Esophagus muscularis mucosa (tissue), 4 donors: ENCODE data around the gene PSEN1. TPM values are rescaled to one million over a fixed set of nuclear protein-coding genes. Genes with fewer than 3 reads are reported as not detected.

Experiments
- DNase-seq: peaks from one replicate; pipeline ENCODE4 v3.0.0-alpha.2; 2017; ENCODE audit errors: extremely low spot score
- H3K27ac ChIP-seq, 4 donors: fragments of 200-600 bp; sonication (generic); replicated peaks in 1 of 4; 1 replicate in 3 of 4; 2 replicates in 1 of 4; pipeline ENCODE4 v1.5.1; 2016 to 2019; ENCODE audit warnings: mild to moderate bottlenecking in 1 of 4
- H3K27me3 ChIP-seq, 4 donors: fragments of 200-600 bp; sonication (generic); one replicate each; pipeline versions ENCODE4 v1.5.1 to v1.6.0; 2016 to 2019
- H3K36me3 ChIP-seq, 4 donors: fragments of 200-600 bp; sonication (generic); one replicate each; pipeline ENCODE4 v1.5.1; 2016 to 2019
- H3K4me1 ChIP-seq, 4 donors: fragments of 200-600 bp; sonication (generic); one replicate each; pipeline ENCODE4 v1.5.1; 2016 to 2019
- H3K4me3 ChIP-seq, 4 donors: fragments of 200-600 bp; sonication (generic); 1 replicate in 2 of 4; 2 replicates in 2 of 4; pipeline ENCODE4 v1.5.1; 2016 to 2019; ENCODE audit warnings: mild to moderate bottlenecking in 4 of 4, moderate library complexity in 1 of 4
- H3K9me3 ChIP-seq, 4 donors: fragments of 200-600 bp; sonication (generic); 1 replicate in 3 of 4; 2 replicates in 1 of 4; pipeline ENCODE4 v1.5.1; 2016 to 2019
- EP300 ChIP-seq: sonication (generic); formaldehyde crosslinking; IDR thresholded peaks from one replicate; pipeline ENCODE4 v1.6.1; 2017; ENCODE audit warnings: antibody characterized with exemption
- POLR2A ChIP-seq: fragments of 450-650 bp; IDR thresholded peaks from one replicate; pipeline ENCODE4 v1.6.1; 2017; ENCODE audit warnings: antibody characterized with exemption, moderate library complexity, mild to moderate bottlenecking, low read depth
- POLR2AphosphoS5 ChIP-seq, 2 donors: sonication (generic); formaldehyde crosslinking; IDR thresholded peaks; one replicate each; pipeline ENCODE4 v1.6.1; 2017; ENCODE audit warnings: antibody characterized with exemption in 2 of 2
- WGBS: methylation state at CpG from one replicate; pipeline ENCODE4 v1.1.5; 2018; 5-methylcytosine and 5-hydroxymethylcytosine counted together
- intact Hi-C: fragments of 100-400 bp; cut with DNase I; formaldehyde crosslinking; loops from one replicate; pipeline ENCODE4 v1.15.1; 2023
- total RNA-seq, 4 donors: library from RNA; depleted of rRNA; stranded (reverse); fragments of >200 nt; gene quantifications; one replicate each; pipeline versions ENCODE4 v1.1.0 to v1.2.1, GENCODE V29; 2016
- TF ChIP-seq, protein P1 (sequence below), 3 experiments: fragments of 200-600 bp in 2 of 3; fragments of 450-650 bp in 1 of 3; sonication (generic) in 2 of 3; IDR thresholded peaks; one replicate each; pipeline ENCODE4 v1.5.1; 2017 to 2019; ENCODE audit warnings: antibody characterized with exemption in 3 of 3, mild to moderate bottlenecking in 2 of 3, moderate library complexity in 1 of 3

PSEN1 gene
- total RNA-seq, 4 donors from 2014 or later = 31.7 to 39.0 (median 38.3) TPM

GRCh38 chr14:73198253-73198652 lies 61.9 kb downstream of the PSEN1 start:
- H3K36me3 ChIP-seq = peaks cover 24 to 91% (median 79%) of the 10 kb centered on the region in 4 donors
- 79% methylated on average over 2 of the region's 2 CpGs for WGBS

GRCh38 chr14:73203527-73203926 lies 67.2 kb downstream of the PSEN1 start:
- no peak for DNase-seq
- no peaks in the 10 kb centered on the region for H3K27me3 ChIP-seq
- H3K4me1 ChIP-seq = no peaks in the 10 kb centered on the region
- no peak overlapping the region for H3K27ac ChIP-seq
- TF ChIP-seq POLR2AphosphoS5 (IDR thresholded peaks at IDR 0.05) (no peak), EP300 (no peak), POLR2A (no peak)
- TF ChIP-seq, protein P1, sequence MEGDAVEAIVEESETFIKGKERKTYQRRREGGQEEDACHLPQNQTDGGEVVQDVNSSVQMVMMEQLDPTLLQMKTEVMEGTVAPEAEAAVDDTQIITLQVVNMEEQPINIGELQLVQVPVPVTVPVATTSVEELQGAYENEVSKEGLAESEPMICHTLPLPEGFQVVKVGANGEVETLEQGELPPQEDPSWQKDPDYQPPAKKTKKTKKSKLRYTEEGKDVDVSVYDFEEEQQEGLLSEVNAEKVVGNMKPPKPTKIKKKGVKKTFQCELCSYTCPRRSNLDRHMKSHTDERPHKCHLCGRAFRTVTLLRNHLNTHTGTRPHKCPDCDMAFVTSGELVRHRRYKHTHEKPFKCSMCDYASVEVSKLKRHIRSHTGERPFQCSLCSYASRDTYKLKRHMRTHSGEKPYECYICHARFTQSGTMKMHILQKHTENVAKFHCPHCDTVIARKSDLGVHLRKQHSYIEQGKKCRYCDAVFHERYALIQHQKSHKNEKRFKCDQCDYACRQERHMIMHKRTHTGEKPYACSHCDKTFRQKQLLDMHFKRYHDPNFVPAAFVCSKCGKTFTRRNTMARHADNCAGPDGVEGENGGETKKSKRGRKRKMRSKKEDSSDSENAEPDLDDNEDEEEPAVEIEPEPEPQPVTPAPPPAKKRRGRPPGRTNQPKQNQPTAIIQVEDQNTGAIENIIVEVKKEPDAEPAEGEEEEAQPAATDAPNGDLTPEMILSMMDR (IDR thresholded peaks at IDR 0.05) = no peak
- 82% methylated on average over 2 of the region's 2 CpGs for WGBS
- no peak overlapping the region for H3K4me3 ChIP-seq
- intact Hi-C loops = no loop called here
- no peaks in the 10 kb centered on the region for H3K9me3 ChIP-seq
- H3K36me3 ChIP-seq = peaks cover 43 to 93% (median 78%) of the 10 kb centered on the region in 4 donors

More at GRCh38 chr14:73198253-73198652, 61.9 kb downstream of the PSEN1 start:
- H3K4me3 ChIP-seq = no peak overlapping the region
- H3K4me1 ChIP-seq = no peaks in the 10 kb centered on the region
- H3K9me3 ChIP-seq = no peaks in the 10 kb centered on the region
- H3K27me3 ChIP-seq = no peaks in the 10 kb centered on the region
- H3K27ac ChIP-seq = no peak overlapping the region
- intact Hi-C loops = no loop called here
- no peak for DNase-seq
- TF ChIP-seq, protein P1 (IDR thresholded peaks at IDR 0.05) = no peak
- TF ChIP-seq EP300 (no peak), POLR2AphosphoS5 (IDR thresholded peaks at IDR 0.05) (no peak), POLR2A (no peak)

GRCh38 chr14:73207615-73208014 lies 71.3 kb downstream of the PSEN1 start:
- Histone ChIP-seq H3K27me3 (no peaks in the 10 kb centered on the region), H3K4me3 (no peak overlapping the region), H3K36me3 (peaks cover 54 to 87% (median 73%) of the 10 kb centered on the region in 4 donors), H3K27ac (no peak overlapping the region), H3K9me3 (no peaks in the 10 kb centered on the region), H3K4me1 (peaks cover 0 to 16% (median 12%) of the 10 kb centered on the region in 4 donors)
- DNase-seq = no peak
- 100% methylated on average over 2 of the region's 2 CpGs for WGBS
- intact Hi-C loops = no loop called here
- TF ChIP-seq EP300 (no peak), POLR2A (no peak), POLR2AphosphoS5 (IDR thresholded peaks at IDR 0.05) (no peak)
- TF ChIP-seq, protein P1 (IDR thresholded peaks at IDR 0.05) = no peak

DNA sequence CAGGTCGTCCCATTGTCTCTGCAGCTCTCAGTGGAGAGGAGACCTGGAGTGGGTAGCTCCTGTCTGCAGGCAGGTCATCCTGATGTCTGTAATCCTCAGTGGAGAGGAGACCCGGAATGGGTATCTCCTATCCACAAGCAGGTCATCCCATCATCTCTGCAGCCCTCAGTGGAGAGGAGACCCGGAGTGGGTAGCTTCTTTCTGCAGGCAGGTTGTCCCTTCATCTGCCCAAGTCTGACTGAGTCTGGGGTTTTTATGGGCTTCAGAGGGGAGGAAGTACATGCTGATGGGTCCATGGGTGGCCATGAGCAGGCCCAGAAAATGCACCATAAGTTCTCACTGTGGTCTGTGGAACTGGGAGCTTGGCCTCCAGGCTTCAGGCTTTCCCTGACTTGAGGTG lies 72.1 kb downstream of the PSEN1 start:
- H3K27ac ChIP-seq = no peak overlapping the region
- peaks cover 56 to 87% (median 73%) of the 10 kb centered on the region in 4 donors for H3K36me3 ChIP-seq
- TF ChIP-seq POLR2A = no peak
- TF ChIP-seq, protein P1 (IDR thresholded peaks at IDR 0.05) = no peak
- TF ChIP-seq POLR2AphosphoS5 (IDR thresholded peaks at IDR 0.05) = no peak
- TF ChIP-seq EP300 = no peak

GRCh38 chr14:73208846-73209245 lies 72.5 kb downstream of the PSEN1 start:
- WGBS = 100% methylated on average over 1 of the region's 8 CpGs
- Histone ChIP-seq H3K4me3 (no peak overlapping the region), H3K4me1 (peaks cover 0 to 16% (median 12%) of the 10 kb centered on the region in 4 donors), H3K9me3 (no peaks in the 10 kb centered on the region), H3K36me3 (peaks cover 57 to 87% (median 71%) of the 10 kb centered on the region in 4 donors), H3K27ac (no peak overlapping the region), H3K27me3 (no peaks in the 10 kb centered on the region)
- TF ChIP-seq EP300 (no peak), POLR2AphosphoS5 (IDR thresholded peaks at IDR 0.05) (no peak), POLR2A (no peak)
- TF ChIP-seq, protein P1 (IDR thresholded peaks at IDR 0.05) = no peak
- intact Hi-C loops = no loop called here
- DNase-seq = no peak

More for the DNA sequence above, 72.1 kb downstream of the PSEN1 start:
- Histone ChIP-seq H3K9me3 (no peaks in the 10 kb centered on the region), H3K27me3 (no peaks in the 10 kb centered on the region), H3K4me3 (no peak overlapping the region), H3K4me1 (peaks cover 0 to 16% (median 12%) of the 10 kb centered on the region in 4 donors)
- intact Hi-C loops = no loop called here
- no peak for DNase-seq
- 87% methylated on average over 3 of the region's 3 CpGs for WGBS
